HG03108 (cell line): ENCODE measurements around the gene MEI1.

Source experiments
- ATAC-seq: cut with Tn5 transposase; IDR thresholded peaks from one replicate; pipeline ENCODE4 v1.9.1; 2021; ENCODE audit warnings: moderate library complexity; ENCODE audit not compliant: unreplicated experiment

MEI1 gene

DNA sequence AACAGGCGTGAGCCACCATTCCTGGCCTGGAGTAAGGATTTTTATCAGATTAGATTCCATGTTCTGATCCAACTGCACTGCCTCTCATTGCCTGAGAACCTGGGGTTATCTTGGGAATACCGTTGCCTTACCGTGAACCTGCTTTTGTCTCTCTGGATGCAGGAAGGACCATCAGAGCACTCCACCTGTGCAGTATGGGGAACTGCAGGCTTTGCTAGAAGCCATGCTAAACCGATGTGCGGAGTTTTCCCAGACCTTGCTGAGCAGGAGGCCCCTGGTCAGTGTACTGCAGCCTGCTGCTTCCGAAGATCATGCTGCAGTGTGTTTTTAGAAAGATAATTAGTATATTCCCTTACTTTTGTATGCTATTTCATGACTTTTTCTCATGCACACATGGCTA, 43.6 kb downstream of the MEI1 start:
- ATAC-seq, result no peak

DNA sequence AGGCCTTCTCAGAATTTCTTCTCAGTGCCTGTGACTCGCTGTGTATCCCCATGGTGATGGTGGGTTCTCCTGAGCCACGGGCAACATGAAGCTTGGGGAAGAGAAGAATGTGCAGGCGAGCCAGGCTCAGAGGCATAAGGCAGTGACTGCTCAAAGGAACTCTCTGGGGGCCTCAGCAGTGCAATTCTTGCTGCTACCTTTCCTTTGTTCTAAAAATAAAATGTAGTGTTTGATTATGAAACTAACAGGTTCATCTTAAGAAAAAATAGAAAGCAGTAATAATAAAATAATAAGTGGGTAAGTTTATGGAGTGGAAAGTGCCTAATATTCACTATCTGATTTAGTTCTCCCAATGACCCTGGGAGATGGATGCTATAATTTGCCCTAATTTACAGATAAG, 46.7 kb downstream of the MEI1 start:
- no peak for ATAC-seq

DNA sequence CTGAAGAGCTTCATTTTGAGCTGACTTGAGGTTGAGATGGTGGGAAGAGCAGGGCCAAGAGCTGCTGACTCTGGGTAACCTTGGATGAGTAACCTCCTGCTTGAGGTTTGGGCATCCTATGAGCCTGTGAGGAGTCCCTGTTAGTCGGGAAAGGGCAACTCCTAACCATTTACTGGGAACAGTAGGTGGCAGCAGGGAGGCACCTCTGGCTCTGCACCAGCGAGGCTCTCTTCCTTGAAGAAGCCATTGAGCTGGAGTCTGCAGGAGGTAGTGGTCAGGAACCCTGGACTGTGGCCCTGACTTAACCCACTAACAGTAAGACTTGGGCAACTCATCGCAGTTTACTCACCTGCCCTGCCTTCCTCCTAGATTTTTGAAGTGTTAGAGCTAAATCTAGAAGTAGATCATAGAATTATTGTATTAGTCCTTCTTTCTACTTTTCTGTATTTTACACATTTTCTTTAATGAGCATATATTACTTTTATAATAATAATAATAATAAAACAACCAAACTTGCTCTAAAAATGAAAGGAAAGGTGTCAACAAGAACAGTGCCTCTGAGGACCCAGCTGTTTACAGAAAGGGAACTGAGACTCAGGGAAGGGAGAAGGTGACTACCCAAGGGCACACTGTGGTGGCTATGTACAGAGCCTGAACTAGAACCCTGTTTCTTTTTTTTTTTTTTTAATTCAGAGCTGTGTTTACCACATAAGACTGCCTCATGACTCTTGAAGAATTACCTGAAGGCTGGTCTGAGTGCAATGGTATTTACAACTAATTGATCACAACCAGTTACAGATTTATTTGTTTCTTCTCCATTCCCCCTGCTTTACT, 47.5 kb downstream of the MEI1 start:
- ATAC-seq, result peak; percentile 86

DNA sequence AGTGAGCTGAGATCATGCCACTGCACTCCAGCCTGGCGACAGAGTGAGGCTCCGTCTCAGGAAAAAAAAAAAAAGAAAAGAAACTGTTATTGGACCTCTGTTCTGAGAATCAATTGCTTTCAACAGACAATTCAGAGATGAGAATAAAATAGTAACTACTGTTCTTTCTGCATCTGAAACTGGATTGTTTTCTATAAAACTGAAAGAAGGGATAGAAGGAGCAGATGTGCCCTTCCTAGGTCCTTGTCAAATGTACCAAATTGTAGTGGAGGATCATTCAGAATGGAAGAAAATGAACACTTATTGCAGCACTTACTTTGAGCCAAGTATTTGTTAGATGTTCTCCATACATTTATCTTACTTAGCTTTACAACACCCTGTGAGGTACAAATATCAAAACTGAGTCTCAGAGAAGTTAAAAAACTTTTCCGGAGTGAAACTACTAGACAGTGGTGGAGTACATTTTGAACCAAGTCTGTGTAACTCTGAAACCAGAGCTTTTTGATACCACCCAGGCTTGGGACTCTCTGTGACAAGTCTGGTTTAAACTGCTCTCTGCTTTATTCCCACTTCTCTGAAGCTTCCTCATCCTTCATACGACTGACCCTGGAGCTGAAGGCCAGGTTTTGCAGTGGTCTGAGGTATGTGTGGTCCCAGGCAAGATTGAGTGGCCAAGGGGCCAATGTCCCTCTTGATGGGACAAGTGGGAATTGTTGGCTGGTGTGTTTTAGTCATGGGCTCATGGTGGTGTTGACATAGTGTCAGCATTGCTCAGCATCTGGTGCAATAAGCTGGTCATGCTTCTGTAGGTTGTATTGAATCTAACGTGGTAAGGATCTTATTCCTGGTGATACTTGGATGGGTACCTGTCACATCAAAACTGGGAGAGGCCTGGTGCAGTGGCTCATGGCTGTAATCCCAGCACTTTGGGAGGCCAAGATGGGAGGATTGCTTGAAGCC, 53.0 kb downstream of the MEI1 start:
- ATAC-seq, result no peak

DNA sequence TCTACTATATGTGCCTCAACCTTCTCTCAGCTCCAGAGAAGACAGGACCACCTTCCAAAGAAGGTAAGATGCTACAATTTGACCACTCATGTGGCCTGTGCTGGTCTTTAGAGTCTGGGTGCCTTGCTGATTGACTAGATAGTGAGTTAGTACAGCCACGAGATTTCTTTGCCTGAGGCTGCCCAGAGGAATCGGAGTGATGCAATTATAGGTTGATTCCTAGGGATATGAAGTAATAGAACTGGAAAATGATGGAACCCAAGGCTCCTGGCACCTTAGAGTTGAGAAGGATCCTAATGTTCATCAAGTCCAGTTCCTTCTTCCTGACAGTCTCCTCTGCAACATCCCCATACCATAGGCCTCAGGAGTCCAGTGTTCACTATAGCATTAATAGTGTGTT, 54.7 kb downstream of the MEI1 start:
- ATAC-seq, result no peak

DNA sequence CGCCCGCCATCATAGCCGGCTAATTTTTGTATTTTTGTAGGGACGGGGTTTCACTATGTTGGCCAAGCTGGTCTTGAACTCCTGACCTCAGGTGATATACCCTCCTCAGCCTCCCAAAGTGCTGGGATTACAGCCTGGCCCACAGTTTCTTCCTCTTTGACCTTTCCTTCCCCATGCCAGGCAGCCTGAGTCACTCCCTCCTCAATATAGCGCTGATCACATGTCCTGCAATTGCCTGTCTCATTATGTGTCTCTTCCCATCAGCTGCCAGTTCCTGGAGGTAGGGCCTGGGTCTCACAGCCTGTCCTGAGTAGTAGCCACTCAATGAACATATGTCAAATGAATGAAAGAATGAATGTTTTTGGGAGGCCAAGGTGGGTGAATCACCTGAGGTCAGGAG, 58.2 kb downstream of the MEI1 start:
- no peak for ATAC-seq

DNA sequence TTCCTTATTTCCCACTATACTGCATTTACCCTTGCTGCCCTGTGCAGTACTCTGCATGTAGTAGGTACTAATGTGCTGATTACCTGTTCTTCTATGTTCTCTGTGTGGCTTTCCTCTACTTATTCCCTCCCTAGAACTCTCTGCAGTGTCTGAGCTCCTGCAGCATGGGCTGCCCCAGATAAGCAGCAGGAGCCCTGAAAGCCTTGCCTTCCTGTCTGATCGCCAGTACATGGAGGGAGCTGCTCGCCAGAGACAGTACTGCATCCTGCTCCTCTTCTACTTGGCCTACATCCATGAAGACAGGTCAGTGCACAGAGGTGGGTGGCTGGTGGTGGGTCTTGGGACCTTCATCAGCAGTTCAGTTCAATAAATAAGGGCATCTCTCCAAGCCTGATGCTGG, 58.9 kb downstream of the MEI1 start:
- no peak for ATAC-seq

DNA sequence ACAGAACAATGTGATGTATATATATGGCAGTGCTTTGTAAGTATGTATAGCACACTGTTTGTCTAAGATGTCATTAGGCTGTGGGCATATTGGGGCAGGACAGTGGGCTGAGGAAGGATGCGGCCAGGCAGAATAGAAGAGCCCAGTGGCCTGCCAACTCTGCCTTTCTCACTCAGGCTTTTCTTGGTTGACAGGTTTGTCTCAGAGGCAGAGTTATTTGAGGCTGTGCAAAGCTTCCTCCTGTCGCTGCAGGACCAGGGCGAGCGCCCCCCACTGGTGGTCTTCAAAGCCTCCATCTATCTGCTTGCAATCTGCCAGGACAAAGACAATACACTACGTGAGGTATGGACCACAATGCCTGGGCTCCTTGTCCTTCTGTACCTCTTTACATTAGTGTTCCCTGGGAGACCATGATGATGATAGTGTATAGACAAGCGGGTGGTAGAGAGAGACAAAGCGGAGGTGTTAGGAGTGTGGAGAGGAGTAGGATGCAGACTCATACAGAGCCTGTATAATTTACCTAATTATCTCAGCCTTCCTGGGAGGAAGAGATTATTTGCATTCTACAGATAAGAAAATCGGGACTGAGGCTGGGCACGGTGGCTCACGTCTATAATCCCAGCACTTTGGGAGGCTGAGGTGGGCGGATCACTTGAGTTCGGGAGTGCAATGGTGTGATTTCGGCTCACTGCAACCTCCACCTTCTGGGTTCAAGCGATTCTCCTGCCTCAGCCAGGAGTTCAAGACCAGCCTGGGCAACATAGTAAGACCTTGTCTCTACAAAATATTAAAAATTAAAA, 63.9 kb downstream of the MEI1 start:
- no peak for ATAC-seq

DNA sequence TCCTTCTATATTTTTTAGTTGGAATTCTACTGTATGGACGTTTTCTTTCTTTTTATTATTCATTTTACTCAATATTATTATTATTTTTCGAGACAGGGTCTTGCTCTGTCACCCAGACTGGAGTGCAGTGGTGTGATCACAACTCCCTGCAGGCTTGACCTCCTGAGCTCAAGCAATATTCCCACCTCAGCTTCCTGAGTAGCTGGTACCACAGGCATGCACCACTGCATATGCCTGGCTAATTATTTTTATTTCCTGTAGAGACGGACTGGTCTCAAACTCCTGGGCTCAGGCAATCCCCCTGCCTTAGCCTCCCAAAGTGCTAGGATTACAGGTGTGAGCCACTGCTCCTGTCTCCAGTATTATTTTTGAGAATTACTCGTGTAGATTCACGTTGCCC, 67.2 kb downstream of the MEI1 start:
- ATAC-seq, result no peak

DNA sequence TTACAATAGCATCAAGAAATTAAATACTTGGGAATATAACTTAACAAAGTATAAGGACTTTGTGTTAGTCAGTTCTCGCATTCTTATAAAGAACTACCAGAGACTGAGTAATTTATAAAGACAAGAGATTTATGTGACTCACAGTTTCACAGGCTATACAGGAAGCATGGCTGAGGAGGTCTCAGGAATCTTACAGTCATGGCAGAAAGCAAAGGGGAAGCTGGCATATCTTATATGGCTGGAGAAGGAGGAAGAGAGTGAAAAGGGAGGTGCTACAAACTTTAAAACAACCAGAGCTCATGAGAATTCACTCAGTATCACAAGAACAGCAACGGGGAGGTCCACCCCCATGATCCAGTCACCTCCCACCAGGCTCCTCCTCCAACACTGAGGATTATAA, 69.1 kb downstream of the MEI1 start:
- ATAC-seq, result no peak

DNA sequence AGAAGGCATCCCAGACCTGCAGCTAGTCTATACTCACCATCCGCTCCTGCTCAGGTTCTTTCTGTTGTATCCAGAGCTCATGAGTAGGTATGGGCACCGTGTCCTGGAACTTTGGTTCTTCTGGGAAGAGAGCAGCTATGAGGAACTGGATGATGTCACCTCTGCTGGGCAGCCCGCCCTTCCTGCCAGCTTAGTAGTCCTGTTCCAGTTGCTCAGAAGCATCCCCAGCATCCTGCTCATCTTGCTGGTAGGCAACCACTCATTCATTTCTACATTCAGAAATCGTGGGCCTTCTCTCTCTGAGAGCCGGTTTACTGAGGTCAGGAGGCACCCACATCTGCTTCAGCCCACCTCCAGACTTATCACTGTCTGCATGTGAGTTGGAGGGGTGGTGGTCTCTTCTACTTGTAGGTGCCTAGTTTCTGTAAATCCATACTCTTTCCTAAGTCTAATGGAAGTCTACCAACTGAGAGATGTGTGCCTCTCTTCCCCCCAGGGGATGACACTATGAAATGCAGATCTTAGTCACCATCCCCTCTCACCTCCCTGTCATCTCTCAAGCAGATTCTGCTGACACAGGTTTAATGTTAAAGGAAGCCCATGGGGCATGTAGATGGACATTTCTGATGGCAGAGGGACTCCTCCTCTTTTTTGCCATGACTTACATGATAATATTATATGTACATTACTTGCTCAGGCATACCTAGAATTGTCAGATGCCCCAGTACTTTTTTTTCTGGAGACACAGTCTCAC, 71.6 kb downstream of the MEI1 start:
- ATAC-seq, result no peak

DNA sequence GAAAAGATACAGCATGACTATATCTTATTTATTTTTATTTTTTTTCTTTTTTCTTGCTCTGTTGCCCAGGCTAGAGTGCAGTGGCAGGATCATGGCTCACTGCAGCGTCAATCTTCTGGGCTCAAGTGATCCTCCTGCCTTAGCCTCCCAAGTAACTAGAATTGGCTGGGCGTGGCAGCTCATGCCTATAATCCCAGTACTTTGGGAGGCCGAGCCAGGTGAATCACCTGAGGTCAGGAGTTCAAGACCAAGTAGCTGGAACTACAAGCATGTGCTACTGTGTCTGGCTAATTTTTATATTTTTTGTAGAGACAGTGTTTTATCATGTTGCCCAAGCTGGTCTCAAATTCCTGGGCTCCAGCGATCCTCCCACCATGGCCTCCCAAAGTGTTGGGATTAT, 72.9 kb downstream of the MEI1 start:
- no peak for ATAC-seq

DNA sequence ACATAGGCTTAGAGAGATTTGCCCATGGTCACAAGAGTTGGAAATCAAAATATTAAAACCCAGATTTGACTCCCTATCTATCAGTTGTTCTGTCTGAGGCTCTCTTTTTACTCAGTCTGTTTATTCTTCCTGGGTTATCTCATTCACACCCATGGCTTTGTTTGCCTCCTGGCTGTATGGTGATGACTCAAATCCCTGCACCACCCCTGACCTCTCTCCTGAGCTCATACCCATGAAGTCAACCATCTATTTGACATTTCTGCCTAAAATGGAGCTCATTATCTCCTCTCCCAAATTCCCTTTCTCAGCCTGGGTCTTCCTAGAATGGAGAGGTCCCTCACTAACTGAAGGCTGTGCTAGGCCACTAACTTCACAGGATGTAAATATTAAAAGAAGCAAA, 73.3 kb downstream of the MEI1 start:
- ATAC-seq, result no peak

DNA sequence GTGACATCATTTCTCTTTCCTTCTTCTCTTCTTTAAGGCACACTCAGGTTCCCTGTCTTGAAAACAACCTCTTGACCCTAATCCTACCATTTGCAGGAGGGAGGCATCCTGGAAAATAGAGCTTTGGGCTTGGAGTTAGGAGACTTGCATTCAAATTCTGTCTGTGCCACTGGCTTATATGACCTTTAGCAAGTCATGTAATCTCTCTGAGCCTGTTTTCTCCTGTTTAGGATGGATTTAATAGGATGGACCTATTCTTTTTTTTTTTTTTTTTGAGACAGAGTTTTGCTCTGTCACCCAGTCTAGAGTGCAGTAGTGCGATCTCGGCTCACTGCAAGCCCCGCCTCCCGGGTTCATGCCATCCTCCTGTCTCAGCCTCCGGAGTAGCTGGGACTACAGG, 76.0 kb downstream of the MEI1 start:
- ATAC-seq, result no peak

DNA sequence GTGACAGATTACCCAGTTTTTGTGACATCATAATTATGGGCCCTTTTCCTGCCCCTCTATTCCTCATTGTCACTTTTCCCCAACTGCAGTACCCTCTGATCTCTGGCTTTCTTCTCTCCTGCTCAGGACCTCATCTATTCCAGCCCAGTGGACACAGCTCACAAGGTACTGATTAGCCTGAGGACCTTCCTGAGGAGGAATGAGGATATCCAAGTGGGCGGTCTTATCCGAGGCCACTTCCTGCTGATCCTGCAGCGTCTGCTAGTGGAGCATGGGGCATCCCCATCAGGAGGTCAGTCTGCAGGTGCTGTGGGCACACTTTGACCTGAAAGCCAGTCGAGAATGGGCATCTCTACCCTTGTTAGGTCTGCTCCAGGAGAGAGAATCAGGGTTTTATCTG, 76.7 kb downstream of the MEI1 start:
- ATAC-seq, result no peak

DNA sequence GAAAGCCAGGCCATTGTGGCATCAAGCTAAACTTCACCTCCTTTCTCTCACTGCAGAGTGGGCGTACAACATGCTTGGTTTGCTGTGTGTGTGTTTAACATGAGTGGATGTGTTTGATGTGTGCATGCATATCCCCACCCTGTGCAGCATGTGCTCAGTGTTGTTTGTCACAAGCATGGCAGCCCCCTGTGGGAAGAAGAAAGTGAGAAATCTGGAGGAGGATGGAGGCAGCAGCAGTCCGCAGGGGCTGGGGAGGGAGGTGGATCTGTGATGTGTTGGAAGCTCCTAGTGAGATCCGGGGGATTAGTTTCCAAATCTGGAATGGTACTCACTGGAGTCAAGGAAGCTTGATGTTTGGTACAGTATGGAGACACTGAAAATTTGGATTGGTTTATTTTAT, 77.1 kb downstream of the MEI1 start:
- no peak for ATAC-seq

DNA sequence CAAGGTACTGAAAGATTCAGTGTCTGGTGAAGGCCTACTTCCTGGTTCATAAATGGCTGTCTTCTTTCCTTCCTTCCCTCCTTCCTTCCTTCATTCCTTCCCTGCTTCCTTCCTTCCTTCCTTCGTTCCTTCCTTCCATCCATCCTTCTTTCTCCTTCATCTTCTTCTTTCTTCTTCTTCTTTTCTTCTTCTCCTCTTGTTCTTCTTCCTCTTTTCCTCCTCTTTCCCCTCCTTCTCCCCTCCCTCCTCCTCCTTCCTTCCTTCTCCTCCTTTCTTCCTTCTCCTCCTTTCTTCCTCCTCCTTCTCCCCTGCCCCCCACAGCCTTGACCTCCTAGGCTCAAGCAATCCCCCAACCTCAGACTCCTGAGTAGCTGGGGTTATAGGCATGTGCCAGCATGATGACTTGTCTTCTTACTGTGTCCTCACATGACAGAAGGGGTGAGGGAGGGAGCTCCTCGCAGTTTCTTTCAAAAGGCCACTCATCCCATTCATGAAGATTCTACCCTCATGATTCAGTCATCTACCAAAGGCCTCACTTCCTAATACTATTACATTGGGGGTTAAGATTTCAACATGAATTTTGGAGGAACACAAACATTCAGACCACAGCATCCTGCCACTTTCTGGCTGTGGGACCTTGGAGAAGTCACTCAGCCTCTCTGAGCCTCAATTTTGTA, 78.6 kb downstream of the MEI1 start:
- no peak for ATAC-seq

DNA sequence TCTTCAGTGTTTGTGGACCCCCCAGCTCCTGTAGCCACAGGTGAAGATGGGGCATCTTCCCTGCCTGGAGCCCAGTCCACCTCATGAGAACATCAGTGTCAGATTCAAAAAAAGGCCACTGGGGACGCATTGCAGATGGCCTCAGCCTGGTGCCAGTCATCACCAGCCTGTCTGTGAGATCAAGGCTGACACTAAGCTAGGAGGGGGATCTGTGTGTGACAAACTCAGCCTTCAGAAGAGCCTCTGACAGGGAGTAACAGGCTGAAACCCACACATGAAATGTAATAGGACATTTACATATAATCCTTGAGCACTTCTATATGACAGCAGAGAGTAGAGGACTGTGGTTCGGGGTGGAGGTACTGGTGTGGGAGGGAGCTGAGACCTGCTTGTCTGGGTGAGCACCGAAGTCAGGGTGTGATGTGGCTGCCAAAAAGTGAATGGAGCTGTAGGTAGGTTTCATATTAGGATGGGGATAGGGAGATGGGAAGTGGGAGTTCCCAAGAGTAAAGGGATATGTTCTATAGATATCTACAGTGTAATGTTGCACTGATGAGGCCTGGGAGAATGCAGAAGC, 80.7 kb downstream of the MEI1 start:
- ATAC-seq, result no peak

DNA sequence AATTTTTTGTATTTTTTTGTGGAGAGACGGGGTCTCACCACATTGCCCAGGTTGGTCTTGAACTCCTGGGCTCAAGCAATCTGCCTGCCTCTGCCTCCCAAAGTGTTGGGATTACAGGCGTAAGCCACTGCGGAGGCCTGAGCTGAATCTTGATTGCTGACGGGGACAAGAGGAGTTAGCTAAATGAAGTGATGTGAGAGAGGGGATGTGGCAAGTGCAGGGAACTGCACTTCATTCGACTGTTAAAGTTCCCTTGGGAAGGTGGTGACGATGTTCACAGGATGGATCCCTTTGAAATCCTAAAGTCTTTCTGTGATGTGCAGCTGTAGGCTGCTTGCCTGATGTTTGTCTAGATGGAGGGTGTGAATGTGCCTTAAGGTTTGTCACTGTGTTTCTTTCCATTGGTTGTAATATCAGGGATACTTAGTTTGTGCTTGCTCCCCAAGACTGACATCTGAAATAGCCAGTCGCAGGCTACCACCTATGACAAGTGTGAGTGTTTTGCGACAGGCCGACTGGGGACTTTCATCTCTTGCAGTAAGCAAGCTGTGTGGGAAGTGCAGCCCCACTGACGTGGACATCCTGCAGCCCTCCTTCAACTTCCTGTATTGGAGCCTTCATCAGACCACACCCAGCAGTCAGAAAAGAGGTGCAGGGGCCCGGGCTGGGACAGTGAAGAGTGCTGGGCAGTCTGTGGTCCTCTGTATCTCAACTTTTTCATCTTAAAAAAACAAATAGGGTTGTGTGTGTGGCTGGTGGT, 81.6 kb downstream of the MEI1 start:
- ATAC-seq, result peak; percentile 85
